H7 (cell line): ENCODE results near the gene GRM7. TPM values are rescaled to one million over a fixed set of nuclear protein-coding genes. Genes with fewer than 3 reads are reported as not detected.

Source experiments
- DNase-seq: peaks from one replicate; pipeline ENCODE4 v3.0.0; 2012
- H3K27me3 ChIP-seq: 2 replicates; pipeline ENCODE4 v1.6.0; 2011; ENCODE audit warnings: mild to moderate bottlenecking, low read length; ENCODE audit not compliant: control insufficient read depth, insufficient read depth
- H3K36me3 ChIP-seq: replicated peaks from 2 replicates; pipeline ENCODE4 v1.5.1; 2011; ENCODE audit warnings: low read length; ENCODE audit not compliant: control insufficient read depth, insufficient read depth
- H3K4me3 ChIP-seq: 2 replicates; pipeline ENCODE4 v1.5.1; 2011; ENCODE audit warnings: low read depth, mild to moderate bottlenecking, control low read depth, low read length, moderate library complexity; ENCODE audit not compliant: insufficient read depth
- total RNA-seq: library from RNA; depleted of rRNA; stranded (reverse); fragments of >200 nt; shearing (Covaris generic); gene quantifications from 2 replicates; pipeline ENCODE4 v1.2.3, GENCODE V29; 2014

Gene GRM7
- total RNA-seq, 1 experiment from 2014 or later, result 0.14 TPM

DNA sequence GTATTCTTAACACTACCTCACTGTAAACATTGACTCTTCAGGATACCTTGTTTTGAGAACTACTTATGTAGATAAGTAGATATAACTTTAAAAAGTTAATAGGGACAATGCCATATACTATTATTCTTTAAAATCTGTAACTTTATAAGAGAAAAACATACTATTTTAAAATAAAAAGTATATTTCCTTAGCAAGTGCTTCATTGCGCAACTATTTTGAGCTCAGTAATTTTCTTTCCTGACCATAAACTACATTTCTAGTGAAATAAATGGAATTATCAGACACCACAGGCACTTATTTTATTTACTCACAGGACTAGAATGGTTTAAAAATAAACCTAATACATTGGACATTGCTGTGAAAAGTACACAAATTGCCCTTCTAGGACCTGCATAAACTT is 876.3 kb downstream of the GRM7 start:
- no peak for DNase-seq

DNA sequence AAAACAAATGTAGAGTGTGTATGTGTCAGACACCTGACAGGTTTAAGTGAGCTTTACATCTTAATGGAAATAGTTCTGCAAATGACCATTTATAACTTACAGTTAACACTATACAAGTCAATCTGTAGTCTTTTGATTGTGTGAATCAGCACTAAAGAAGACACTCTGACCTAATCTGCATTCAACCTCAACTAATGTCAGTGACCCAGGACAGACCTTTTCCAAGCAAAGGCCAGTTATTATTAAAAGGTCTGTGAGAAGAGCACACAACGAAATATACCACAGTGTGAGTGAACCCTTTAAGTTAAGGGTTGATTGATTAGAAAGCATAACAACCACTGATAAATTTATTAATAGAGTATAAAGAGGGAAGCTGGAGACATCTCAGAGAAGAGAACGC is 878.8 kb downstream of the GRM7 start:
- H3K36me3 ChIP-seq, result no peaks in the 10 kb centered on the region
- no peak overlapping the region for H3K4me3 ChIP-seq
- no peaks in the 10 kb centered on the region for H3K27me3 ChIP-seq
- no peak for DNase-seq

More for the DNA sequence above, 876.3 kb downstream of the GRM7 start:
- no peaks in the 10 kb centered on the region for H3K36me3 ChIP-seq
- no peak overlapping the region for H3K4me3 ChIP-seq
- no peaks in the 10 kb centered on the region for H3K27me3 ChIP-seq

DNA sequence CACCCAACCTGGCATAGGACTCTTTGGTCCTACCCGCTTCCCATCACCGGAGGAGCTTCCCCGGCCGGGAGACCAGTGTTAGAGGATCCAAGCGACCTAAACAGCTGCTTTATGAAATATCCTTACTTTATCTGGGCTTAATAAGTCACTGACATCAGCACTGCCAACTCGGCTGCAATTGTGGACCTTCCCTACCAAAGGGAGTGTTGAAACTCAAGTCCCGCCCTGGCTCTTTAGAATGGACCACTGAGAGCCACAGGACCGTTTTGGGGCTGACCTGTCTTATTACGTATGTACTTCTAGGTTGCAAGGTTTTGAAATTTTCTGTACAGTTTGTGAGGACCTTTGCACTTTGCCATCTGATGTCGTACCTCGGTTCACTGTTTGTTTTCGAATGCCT is 879.5 kb downstream of the GRM7 start:
- no peak overlapping the region for H3K4me3 ChIP-seq
- H3K36me3 ChIP-seq, result no peaks in the 10 kb centered on the region
- no peak for DNase-seq
- no peaks in the 10 kb centered on the region for H3K27me3 ChIP-seq

DNA sequence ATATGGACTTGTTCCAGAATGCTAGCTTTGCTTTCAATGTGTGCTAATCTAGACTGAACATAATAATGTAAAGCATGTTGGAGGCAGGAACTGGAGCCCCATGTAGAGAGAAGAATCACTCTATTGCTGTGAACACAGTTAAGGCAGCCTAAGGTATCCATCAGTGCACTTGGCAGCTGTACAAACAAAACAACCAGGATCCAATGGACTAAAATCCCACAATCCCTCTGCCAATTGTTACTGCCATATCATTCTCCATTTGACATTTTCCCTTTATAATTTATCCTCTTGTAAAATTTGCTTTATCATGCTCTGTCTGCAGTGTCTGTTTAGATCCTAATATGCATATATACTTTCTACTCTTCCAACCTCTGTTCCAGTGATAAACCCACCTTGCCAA is 883.9 kb downstream of the GRM7 start:
- Histone ChIP-seq H3K27me3 (no peaks in the 10 kb centered on the region), H3K36me3 (no peaks in the 10 kb centered on the region)
- DNase-seq, result no peak

DNA sequence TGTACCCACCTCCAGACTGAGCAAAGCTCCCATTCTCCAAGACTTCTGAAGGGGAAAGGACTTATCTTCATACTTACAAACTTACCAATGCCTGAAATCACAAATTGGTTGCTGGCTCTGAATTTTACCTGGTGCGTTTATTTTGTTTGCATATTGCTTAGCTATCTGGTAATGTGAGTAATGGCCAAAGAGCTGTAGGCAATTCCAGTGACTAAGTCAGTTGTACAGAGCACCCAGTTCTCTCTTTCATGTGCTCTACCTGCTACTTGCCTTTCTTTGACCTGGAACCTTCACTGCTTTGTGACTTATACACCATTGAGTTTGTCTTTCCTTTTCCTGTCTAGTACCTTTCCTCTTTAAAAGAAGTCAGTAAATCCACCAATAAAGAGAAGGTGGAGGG is 884.8 kb downstream of the GRM7 start:
- Histone ChIP-seq H3K36me3 (no peaks in the 10 kb centered on the region), H3K27me3 (no peaks in the 10 kb centered on the region), H3K4me3 (no peak overlapping the region)
- DNase-seq, result no peak

More for the DNA sequence above, 883.9 kb downstream of the GRM7 start:
- no peak overlapping the region for H3K4me3 ChIP-seq

DNA sequence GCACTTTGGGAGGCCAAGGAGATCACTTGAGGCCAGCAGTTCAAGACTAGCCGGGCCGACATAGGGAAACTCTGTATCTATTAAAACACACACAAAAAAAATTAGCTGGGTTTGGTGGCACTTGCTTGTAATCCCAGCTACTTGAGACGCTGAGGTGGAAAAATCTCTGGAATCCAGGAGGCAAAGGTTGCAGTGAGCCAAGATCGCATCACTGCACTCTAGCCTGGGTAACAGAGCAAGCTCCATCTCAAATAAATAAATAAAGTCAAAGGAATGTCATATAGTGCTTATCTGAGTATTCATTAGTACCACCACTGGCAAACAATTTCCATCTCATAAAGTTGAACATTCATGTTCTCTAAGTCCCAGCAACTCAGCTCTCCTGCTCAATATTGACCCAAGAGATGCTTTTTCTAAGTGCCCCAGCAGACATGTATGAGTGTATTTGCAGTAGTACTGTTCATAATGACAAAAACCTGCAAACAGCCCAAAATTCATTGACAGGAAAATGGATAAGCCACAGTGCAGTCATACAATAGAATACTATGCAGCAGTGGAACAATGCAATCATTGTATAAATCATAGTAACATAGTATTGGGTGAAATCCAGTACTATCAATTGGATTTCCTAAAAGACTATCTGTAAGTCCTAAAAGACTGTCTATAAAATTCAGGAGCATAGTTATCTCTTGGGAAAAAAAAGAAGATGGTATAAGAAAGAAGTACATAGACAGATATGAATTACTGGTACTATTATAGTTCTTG is 889.2 kb downstream of the GRM7 start:
- Histone ChIP-seq H3K36me3 (no peaks in the 10 kb centered on the region), H3K4me3 (no peak overlapping the region), H3K27me3 (no peaks in the 10 kb centered on the region)
- DNase-seq, result no peak

DNA sequence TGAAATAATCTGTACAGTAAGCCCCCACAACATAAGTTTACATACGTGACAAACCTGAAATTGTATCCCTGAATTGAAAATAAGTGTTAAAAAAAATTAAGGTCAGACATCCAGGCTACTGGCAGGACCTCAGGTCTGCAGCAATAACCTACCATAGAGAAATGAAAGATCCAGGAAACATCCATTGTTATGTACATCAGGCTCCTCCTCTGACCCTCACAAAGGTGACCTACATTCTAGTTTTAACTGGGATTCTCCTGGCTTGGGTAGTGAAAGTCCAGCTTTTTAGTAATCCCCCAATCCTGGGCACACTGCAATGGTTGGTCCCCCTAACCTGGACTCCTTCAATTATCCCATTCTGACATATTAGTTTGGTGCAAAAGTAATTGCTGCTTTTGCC is 891.1 kb downstream of the GRM7 start:
- DNase-seq, result peak; percentile 11
- Histone ChIP-seq H3K27me3 (no peaks in the 10 kb centered on the region), H3K4me3 (no peak overlapping the region), H3K36me3 (no peaks in the 10 kb centered on the region)

DNA sequence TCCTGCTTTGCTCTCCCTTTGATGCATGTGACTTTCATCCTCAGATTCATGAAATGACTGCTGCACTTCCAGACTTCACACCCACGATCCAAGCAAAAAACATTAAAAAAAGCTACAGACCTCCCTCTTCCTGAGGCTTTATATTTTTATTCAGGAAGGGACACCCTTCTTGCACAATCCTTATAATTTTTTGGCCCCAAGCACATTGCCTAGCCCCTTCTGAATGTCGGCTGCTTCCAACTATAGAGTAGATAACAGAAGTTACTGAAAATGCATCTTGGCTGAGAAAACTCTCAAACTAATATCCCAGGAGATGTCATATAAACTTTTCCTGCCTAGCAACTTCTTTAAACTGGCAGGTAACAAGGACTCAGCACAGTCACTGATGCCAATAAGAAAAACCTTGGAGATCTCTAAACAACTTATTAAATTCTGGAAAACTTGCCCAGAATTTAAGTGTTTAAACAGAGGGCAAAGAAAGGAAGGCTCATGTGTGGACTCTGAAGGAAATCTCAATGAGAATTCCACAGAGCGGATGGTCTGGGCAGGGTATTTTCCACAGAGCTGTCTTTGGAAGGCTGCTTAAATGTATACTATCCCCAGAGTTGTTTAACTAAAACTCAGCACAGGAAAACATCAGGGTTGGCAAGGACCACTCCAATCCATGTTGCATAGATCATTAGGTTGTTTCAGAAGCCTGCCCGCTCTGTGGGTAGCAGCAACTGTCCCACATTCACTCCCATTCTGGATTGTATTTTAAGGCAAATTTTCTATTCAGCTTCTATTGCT is 893.9 kb downstream of the GRM7 start:
- DNase-seq, result no peak
- no peaks in the 10 kb centered on the region for H3K36me3 ChIP-seq
- H3K4me3 ChIP-seq, result no peak overlapping the region
- H3K27me3 ChIP-seq, result no peaks in the 10 kb centered on the region

DNA sequence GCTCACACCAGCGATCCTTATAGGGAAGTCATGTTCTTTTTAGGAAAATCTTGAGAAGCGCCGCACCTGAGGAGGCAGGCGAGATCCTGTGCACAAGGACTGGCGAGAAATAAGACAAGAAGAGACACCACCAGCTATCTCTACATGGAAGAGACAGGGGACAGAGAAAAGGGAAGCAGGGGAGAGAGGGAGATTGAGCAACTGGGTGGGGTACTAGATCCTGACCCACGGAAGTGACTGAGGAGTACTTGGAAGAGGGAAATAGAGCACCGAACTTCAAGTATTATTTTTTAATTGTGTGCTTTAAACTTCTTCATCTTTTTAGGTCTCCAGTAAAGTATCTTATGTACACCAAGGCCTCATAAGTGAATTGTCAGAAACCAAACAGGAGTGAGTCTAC is 898.7 kb downstream of the GRM7 start:
- no peak for DNase-seq
- Histone ChIP-seq H3K36me3 (no peaks in the 10 kb centered on the region), H3K4me3 (no peak overlapping the region), H3K27me3 (no peaks in the 10 kb centered on the region)

DNA sequence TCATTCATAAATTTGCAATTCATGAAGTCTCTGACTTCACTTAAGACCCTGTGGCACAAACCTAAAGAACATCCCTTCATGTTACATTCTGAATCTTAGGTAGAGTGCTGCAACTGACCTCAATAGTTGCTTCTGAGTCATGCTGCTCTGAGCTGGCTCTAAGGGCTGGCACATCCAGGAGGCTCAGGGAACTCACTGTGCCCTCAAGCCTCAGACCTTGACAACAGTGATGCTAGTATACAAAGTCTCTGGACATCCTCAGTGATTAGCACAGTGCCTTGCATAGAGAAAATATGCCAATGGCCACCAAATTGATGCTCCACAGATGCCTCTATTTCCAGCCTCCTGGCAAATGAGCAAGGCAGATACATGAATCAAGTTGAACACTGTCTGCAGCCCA is 899.8 kb downstream of the GRM7 start:
- H3K27me3 ChIP-seq, result no peaks in the 10 kb centered on the region
- DNase-seq, result no peak
- H3K36me3 ChIP-seq, result no peaks in the 10 kb centered on the region
- no peak overlapping the region for H3K4me3 ChIP-seq

DNA sequence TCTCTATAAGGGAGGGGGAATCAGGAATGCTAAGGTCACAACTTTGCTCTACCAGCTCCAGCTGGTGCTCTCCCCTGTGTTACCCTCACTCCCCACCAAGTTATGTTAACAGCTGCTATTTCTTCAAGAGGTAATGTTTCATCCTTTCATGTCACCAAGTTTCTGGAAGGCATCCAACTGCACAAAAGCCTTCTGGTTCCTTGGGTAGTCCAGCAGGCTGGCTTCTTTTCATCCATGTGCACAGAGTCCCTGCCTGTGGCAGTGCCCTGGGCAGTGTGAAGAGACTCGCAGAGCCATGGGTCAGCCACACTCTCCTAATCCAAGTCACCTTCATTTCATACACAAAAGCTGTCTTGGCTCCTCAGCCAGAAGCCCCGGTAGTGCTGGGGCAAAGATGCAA is 903.2 kb downstream of the GRM7 start:
- no peak overlapping the region for H3K4me3 ChIP-seq
- DNase-seq, result no peak
- H3K36me3 ChIP-seq, result no peaks in the 10 kb centered on the region
- no peaks in the 10 kb centered on the region for H3K27me3 ChIP-seq

DNA sequence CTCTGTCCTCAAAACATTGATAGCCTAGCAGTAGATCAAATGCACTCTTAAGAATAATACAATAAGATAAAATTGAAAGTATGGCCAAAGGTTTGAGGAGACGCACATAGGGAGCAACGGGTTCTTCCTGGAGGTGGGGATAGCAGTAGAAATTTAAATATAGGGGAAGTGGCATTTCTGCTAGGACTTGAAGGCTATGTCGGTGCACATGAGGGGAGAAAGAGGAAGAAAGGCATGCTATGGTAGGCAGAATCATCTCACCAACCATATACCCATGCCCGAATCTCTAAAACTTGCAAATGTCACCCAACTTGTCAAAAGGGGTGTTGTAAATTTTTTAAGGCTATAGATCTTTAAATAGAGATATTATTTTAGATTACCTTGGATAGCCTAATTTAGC is 905.6 kb downstream of the GRM7 start:
- no peak for DNase-seq
- H3K27me3 ChIP-seq, result no peaks in the 10 kb centered on the region
- H3K4me3 ChIP-seq, result no peak overlapping the region
- H3K36me3 ChIP-seq, result no peaks in the 10 kb centered on the region

DNA sequence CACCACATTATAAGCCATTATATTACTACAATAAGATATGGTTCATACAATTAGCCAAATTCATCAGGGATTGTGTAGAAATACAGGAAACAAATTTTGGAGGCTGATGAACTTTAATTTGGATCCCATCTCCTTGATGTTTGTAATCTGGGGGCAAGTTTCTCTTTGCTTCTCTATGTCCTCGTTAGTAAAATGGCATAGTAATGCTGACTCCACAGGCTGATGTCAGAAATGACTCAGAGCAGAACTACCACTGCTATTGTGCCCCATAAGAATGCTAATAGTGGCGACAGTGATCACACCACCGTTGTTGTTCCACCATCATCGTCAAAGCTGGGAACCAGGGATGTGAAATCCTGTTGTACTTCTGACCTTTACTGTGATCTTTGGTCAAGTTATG is 918.4 kb downstream of the GRM7 start:
- no peak for DNase-seq
- Histone ChIP-seq H3K36me3 (no peaks in the 10 kb centered on the region), H3K4me3 (no peak overlapping the region), H3K27me3 (no peaks in the 10 kb centered on the region)

DNA sequence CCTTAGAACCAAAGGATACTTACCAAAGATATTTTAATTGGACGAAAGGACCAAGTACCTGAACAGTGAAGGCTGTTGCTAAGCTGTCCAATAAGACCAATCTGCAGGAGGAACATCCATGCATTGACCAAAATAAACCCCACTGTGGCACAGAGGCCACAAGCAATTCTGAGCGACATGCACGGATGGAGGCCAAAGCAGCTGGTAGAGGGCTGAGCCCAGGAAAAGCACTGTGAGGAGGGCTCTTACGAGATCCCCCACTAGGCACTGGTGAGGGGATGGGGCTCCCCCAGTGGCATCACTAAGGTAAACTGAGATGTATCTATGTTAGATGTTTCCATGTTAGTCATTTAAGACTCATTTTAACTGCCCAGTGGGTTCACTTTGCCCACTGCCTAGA is 920.5 kb downstream of the GRM7 start:
- H3K4me3 ChIP-seq, result no peak overlapping the region
- no peaks in the 10 kb centered on the region for H3K36me3 ChIP-seq
- no peaks in the 10 kb centered on the region for H3K27me3 ChIP-seq
- no peak for DNase-seq
